ENCODE measurements around the gene UBXN6.

UBXN6 gene

DNA sequence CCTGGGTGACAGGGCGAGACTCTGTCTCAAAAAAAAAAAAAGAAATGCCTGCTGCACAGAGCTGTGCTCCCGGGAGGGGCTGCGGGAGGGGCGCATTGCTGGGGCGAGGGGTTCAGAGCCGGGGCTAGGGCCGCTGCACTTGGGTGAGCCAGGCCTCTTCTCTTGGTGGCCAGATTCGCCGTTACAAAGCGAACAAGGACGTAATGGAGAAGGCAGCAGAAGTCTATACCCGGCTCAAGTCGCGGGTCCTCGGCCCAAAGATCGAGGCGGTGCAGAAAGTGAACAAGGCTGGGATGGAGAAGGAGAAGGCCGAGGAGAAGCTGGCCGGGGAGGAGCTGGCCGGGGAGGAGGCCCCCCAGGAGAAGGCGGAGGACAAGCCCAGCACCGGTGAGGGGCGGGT is 41.7 kb upstream of the UBXN6 start:
- no peak overlapping the region for H3K4me3 ChIP-seq (ENCODE audit: low read length)
- no peak for TF ChIP-seq ZNF274 (IDR thresholded peaks at IDR 0.05; ENCODE audit: low read depth, low read length)

DNA sequence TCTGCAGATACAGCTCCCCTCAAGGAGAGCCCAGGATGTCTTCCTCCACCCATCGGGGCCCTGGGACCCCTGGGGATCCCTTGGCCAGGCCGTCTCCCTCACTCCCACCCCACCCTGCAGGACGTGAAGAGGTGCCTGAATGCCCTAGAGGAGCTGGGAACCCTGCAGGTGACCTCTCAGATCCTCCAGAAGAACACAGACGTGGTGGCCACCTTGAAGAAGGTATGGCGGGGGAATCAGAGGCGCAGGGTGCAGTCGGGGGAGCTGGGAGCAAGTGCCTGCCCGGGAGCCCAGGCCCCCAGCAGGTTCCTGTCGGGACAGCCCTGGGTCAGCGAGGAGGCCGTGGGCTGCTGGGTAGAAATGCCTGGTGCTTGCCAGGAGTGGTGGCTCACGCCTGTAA is 41.1 kb upstream of the UBXN6 start:
- TF ChIP-seq ZNF274 (IDR thresholded peaks at IDR 0.05; ENCODE audit: low read depth, low read length), result no peak
- H3K4me3 ChIP-seq (ENCODE audit: low read length), result no peak overlapping the region

DNA sequence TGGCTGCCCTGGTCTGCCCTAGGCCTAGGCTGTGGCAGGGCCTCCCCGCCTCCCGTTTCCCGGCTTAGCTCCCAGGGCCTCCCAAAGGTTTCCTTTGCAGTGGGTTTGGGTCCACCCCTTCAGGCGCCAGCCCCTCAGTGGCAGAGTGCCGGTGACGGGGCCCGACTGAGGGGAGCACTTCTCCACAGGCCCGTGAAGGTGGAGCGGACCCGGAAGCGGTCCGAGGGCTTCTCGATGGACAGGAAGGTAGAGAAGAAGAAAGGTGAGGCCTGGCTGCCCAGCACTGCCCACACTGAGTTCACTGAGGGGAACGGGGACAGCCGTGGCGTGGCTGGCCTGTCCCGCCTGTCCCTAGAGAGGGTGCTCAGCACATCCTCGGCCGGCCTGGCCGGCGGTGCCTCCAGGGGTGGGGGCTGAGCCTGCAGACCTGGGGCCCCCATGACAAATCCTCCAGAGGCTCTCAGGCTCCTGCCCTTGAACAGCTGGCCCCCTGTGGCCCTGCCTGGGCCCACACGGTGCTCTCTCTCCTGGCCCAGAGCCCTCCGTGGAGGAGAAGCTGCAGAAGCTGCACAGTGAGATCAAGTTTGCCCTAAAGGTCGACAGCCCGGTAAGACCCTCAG is 40.3 kb upstream of the UBXN6 start:
- TF ChIP-seq ZNF274 (IDR thresholded peaks at IDR 0.05; ENCODE audit: low read depth, low read length), result no peak
- H3K4me3 ChIP-seq (ENCODE audit: low read length), result no peak overlapping the region

DNA sequence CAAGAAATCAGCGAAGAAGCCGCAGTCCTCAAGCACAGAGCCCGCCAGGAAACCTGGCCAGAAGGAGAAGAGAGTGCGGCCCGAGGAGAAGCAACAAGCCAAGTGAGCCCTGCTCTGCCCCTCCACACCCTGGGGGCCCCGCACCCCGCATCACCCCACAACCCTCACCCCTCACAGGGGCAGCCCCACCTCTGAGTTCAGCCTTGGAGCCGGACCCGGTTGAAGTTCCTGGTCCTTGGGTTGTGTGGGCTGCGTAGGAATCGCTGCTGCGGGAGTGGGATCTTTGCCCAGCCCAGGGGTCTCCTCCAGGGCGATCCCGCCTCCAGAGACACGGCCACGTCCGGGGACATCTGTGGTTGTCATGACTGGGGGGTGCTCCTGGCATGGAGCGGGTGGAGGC is 38.7 kb upstream of the UBXN6 start:
- TF ChIP-seq ZNF274 (IDR thresholded peaks at IDR 0.05; ENCODE audit: low read depth, low read length), result no peak
- H3K4me3 ChIP-seq (ENCODE audit: low read length), result no peak overlapping the region

DNA sequence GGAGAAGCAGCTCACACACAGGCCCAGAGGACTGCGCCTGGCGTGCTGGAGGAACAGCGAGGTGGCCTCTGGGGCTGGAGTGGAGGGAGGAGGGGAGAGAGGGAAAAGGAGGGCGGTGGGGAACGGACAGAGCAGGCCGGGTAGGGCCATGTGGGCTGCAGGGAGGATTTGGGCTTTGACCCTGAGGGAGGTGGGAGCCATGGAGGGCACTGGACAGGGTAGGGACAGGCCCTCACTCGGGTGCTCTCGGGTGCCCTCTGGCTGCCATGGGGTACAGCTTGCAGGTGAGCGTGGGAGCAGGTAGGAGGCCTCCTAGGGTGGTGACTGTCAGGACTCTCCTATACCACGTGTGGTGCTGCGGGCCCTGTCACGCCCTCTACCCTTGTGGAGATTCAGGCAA is 37.9 kb upstream of the UBXN6 start:
- no peak overlapping the region for H3K4me3 ChIP-seq (ENCODE audit: low read length)
- no peak for TF ChIP-seq ZNF274 (IDR thresholded peaks at IDR 0.05; ENCODE audit: low read depth, low read length)

DNA sequence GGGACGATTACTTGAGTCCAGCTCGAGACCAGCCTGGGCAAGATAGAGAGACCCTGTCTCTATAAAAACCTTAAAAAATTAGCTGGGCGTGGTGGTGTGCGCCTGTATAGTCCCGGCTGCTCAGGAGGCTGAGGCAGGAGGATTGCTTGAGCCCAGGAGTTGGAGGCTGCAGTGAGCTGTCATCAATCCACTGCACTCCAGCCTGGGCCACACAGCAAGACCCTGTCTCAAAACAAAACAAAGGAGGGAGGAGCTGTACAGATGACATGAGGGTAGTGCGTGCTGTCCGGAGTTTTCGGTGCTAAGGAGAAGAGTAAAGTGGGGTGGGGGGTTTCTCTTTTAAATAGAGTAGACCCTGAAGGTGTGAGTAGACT is 37.1 kb upstream of the UBXN6 start:
- no peak for TF ChIP-seq ZNF274 (IDR thresholded peaks at IDR 0.05; ENCODE audit: low read depth, low read length)
- no peak overlapping the region for H3K4me3 ChIP-seq (ENCODE audit: low read length)

DNA sequence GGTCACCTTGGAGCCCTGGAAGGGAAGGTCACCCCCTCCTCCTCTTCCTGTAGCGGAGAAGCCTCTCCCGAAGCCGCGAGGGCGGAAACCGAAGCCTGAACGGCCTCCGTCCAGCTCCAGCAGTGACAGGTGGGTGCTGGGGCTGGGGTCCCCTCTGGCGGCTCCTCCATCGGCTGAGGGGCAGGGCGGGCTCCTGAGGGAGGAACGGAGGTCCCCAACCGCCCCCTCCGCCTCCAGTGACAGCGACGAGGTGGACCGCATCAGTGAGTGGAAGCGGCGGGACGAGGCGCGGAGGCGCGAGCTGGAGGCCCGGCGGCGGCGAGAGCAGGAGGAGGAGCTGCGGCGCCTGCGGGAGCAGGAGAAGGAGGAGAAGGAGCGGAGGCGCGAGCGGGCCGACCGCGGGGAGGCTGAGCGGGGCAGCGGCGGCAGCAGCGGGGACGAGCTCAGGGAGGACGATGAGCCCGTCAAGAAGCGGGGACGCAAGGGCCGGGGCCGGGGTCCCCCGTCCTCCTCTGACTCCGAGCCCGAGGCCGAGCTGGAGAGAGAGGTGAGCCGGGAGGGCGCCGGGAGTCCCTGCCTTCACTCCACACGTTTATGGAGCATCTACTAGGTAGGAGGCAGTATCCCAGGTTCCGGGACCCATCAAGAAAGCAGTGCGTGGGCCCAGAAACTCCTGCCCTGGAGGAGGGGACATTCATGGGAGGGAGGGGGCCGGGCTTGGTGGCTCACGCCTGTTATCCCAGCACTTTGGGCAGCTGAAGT is 36.5 kb upstream of the UBXN6 start:
- no peak for TF ChIP-seq ZNF274 (IDR thresholded peaks at IDR 0.05; ENCODE audit: low read depth, low read length)
- H3K4me3 ChIP-seq (ENCODE audit: low read length), result no peak overlapping the region

DNA sequence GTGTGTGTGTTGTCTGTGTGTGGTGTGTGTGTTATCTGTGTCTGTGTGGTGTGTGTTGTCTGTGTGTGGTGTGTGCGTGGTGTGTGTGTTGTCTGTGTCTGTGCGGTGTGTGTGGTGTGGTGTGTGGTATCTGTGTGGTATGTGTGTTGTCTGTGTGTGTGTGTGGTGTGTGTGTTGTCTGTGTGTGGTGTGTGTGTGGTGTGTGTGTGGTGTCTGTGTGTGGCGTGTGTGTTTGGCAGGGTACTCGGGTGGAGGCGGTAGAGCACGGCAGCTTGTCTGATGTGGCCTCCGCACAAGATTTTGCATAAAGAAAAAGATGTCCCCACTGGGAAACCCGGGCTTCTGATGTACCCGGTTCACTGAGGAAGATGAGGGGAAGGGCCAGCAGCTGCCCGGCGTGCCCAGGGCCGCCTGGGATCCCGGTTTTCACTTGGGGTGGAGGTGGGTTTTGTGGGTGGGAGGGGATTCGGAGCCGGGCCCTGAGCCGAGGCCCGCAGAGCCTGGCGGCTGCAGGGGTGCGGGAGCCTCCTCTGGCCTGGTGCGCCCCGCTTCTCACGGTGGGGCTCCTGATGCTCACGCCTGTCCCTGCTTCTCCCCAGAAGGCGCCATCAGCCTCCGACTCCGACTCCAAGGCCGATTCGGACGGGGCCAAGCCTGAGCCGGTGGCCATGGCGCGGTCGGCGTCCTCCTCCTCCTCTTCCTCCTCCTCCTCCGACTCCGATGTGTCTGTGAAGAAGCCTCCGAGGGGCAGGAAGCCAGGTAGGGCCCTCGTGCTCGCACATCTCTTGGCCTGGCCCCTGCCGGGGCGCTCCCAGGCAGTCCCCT is 35.7 kb upstream of the UBXN6 start:
- no peak overlapping the region for H3K4me3 ChIP-seq (ENCODE audit: low read length)
- no peak for TF ChIP-seq ZNF274 (IDR thresholded peaks at IDR 0.05; ENCODE audit: low read depth, low read length)

DNA sequence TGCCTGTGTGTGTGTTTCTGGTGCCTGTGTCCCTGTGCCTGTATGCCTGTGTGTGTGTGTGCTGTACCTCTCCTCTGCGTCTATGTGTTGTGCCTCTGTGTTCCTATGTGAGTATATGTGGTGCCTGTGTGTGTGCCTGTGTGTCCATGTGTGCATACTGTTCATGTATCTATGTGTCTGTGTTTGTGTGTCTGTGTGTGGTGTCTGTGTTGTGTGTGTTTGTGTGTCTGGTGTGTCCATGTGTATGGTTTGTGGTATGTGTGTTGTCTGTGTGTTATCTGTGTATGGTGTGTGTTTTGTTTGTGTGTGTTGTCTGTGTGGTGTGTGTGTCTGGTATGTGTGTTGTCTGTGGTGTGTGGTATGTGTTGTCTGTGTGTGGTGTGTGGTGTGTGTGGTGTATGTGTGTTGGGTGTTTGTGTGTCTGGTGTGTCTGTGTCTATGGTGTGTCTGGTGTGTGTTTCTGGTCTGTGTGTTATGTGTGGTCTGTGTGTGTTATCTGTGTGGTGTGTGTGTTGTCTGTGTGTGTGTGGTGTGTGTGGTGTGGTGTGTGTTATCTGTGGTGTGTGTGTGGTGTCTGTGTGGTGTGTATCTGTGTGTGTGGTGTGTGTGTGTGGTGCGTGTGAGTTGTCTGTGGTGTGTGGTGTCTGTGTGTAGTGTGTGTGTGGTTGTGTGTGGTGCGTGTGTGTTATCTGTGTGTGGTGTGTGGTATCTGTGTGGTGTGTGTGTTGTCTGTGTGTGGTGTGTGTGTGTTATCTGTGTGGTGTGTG is 34.9 kb upstream of the UBXN6 start:
- no peak overlapping the region for H3K4me3 ChIP-seq (ENCODE audit: low read length)
- TF ChIP-seq ZNF274 (IDR thresholded peaks at IDR 0.05; ENCODE audit: low read depth, low read length), result no peak

DNA sequence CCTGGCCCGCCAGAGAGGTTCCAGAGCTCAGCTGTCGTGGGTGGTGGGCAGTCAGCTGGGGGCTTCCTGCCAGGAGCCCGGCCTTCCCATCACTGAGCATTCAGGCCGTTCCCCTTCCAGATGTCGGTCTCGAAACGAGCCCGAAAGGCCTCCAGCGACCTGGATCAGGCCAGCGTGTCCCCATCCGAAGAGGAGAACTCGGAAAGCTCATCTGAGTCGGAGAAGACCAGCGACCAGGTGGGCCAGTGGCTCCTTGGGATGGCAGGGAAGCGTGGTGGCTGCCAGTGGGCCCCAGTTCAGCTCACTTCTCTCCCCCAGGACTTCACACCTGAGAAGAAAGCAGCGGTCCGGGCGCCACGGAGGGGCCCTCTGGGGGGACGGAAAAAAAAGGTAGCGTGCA is 33.9 kb upstream of the UBXN6 start:
- H3K4me3 ChIP-seq (ENCODE audit: low read length), result no peak overlapping the region
- no peak for TF ChIP-seq ZNF274 (IDR thresholded peaks at IDR 0.05; ENCODE audit: low read depth, low read length)

DNA sequence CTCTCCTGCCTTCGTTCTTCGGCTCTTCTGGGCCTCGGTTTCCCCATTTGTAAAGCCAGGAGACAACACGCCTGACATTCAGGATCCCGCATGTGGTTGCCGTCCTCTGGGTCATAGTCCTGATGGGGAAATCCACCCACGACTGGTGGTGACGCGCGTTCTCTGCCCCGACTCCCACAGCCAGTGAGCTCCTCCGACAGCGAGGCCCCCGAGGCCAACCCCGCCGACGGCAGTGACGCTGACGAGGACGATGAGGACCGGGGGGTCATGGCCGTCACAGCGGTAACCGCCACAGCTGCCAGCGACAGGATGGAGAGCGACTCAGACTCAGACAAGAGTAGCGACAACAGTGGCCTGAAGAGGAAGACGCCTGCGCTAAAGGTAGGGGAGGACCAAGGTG is 30.9 kb upstream of the UBXN6 start:
- no peak for TF ChIP-seq ZNF274 (IDR thresholded peaks at IDR 0.05; ENCODE audit: low read depth, low read length)
- no peak overlapping the region for H3K4me3 ChIP-seq (ENCODE audit: low read length)

DNA sequence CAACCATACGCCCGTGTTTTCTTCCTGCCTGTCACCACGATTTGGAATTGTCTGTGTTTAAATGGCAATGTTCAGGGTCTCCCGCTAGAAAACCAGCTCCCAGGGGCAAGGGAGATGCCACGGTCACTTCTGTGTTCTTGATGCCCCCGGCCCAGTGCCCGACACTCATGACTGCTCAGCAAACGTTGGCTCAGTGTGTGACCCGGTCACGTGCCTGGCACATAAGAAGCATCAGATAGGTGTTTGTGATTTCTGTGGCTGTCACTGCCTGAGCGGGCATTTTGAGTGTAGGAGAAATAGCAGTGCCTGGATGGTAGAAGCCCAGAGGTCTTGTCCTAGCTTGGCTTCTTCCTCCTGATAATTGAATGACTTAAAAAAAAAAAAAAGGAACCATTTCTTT is 30.0 kb upstream of the UBXN6 start:
- TF ChIP-seq ZNF274 (IDR thresholded peaks at IDR 0.05; ENCODE audit: low read depth, low read length), result no peak
- H3K4me3 ChIP-seq (ENCODE audit: low read length), result no peak overlapping the region

DNA sequence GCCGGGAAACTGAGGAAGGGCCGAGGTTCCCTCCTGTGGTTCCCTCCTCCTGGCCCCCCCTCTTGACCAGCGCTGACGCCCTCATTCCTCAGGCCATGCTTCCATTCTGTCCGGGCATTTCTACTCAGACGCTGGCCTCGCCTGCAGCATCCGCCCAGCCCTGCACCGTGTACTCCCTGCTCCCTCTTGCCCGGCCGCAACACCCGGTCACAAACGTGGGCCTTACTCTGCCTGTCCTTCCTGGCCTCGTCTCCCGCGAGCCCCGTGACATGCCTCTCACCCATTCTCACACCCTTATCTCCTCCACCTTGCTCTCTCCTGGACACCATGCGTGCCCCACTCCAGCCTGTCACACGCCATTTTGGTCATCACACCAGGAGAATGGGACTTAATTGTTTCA is 25.8 kb upstream of the UBXN6 start:
- H3K4me3 ChIP-seq (ENCODE audit: low read length), result no peak overlapping the region
- no peak for TF ChIP-seq ZNF274 (IDR thresholded peaks at IDR 0.05; ENCODE audit: low read depth, low read length)

DNA sequence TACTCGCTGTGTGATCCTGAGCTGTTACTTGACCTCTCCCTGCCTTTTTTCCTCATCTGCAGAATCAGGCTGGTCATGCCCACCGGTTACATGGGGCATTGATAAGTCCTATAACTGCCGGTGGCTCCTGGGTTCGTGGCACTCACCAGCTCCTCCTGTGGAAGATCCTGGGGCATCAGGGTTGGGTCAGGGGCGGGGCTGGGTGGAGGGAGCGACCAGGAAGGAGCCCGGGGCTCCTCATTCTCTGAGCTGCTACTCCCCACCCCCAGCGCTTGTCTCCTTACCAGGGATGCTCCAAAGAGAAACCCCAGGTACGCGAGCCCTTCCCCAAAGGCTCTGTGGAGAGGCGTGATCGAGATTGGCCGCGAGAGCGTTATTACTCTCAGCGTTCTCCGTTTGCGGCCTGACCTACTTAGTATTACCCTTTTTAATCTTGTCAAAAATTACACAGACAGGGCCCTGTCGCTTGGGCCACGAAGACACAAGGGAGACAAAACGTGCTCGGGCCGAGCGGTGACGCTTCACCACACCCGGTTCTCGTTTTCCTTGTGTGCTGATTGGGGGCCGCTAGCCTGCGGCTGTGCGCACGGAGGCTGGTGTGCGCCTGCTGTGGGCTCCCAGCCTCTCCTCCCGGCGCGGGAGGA is 25.2 kb upstream of the UBXN6 start:
- H3K4me3 ChIP-seq (ENCODE audit: low read length), result no peak overlapping the region
- no peak for TF ChIP-seq ZNF274 (IDR thresholded peaks at IDR 0.05; ENCODE audit: low read depth, low read length)
